Fibroblast of lung (primary cell): Measurements from ENCODE around the gene RASA2.

Source experiments
- EZH2 ChIP-seq: IDR thresholded peaks from 2 replicates; pipeline ENCODE4 v1.5.1; 2012; ENCODE audit warnings: low read length, control low read depth, mild to moderate bottlenecking; ENCODE audit errors: missing control alignments
- TF ChIP-seq, protein P1 (sequence below), 2 donors: IDR thresholded peaks in 1 of 2; conservative IDR thresholded peaks in 1 of 2; 1 replicate in 1 of 2; 2 replicates in 1 of 2; pipeline ENCODE4 v1.5.1; 2011 to 2012; ENCODE audit warnings: low read length in 2 of 2, control low read depth in 1 of 2, inconsistent platforms in 1 of 2, low read depth in 1 of 2, mild to moderate bottlenecking in 1 of 2

DNA sequence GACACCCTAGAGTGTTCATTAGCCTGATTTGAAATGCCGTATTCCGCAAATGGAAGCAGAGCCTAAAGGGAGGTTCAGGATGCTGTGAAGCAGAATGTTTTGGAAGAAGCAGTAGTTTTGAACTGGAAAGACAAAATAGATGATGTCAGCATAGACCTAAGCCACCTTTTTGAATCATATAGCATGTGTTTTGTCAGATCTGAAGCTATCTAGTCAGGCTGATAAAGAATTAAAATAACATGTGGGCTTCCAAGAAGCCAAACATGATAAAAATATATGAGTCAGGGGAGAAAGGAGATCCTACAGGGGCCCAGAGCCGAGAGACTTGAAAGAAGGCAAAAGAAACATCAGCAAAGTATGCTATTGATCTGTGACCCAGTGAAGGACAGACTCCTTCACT, 47.2 kb upstream of the RASA2 start:
- TF ChIP-seq, protein P1, sequence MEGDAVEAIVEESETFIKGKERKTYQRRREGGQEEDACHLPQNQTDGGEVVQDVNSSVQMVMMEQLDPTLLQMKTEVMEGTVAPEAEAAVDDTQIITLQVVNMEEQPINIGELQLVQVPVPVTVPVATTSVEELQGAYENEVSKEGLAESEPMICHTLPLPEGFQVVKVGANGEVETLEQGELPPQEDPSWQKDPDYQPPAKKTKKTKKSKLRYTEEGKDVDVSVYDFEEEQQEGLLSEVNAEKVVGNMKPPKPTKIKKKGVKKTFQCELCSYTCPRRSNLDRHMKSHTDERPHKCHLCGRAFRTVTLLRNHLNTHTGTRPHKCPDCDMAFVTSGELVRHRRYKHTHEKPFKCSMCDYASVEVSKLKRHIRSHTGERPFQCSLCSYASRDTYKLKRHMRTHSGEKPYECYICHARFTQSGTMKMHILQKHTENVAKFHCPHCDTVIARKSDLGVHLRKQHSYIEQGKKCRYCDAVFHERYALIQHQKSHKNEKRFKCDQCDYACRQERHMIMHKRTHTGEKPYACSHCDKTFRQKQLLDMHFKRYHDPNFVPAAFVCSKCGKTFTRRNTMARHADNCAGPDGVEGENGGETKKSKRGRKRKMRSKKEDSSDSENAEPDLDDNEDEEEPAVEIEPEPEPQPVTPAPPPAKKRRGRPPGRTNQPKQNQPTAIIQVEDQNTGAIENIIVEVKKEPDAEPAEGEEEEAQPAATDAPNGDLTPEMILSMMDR (conservative IDR thresholded peaks at IDR 0.05 in 1 of 2, IDR thresholded peaks at IDR 0.05 in 1 of 2; ENCODE audit: low read depth in 1 of 2, low read length in 2 of 2): no peak
- no peak for TF ChIP-seq EZH2
